Measurements from ENCODE around the gene PAQR5.

PAQR5 gene

GRCh38 chr15:69424001-69424400 is 125.3 kb downstream of the PAQR5 start:
- DNase-seq (ENCODE audit: extremely low read depth, low read depth), result no peak
- TF ChIP-seq CTCF (IDR thresholded peaks at IDR 0.05; ENCODE audit: low read depth, low read length, missing control alignments), result no peak
- H3K4me3 ChIP-seq (replicated peaks; ENCODE audit: low read depth, low read length), result no peak overlapping the region

- DNase-seq (ENCODE audit: extremely low read depth, low read depth), result no peak
- TF ChIP-seq CTCF (IDR thresholded peaks at IDR 0.05; ENCODE audit: low read depth, low read length, missing control alignments), result no peak
- H3K4me3 ChIP-seq (replicated peaks; ENCODE audit: low read depth, low read length), result no peak overlapping the region
Observed at GRCh38 chr15:69424748-69425413, 126.2 kb downstream of the PAQR5 start.

GRCh38 chr15:69433831-69434230 is 135.1 kb downstream of the PAQR5 start:
- no peak for TF ChIP-seq CTCF (IDR thresholded peaks at IDR 0.05; ENCODE audit: low read depth, low read length, missing control alignments)
- no peak for DNase-seq (ENCODE audit: extremely low read depth, low read depth)
- H3K4me3 ChIP-seq (replicated peaks; ENCODE audit: low read depth, low read length), result no peak overlapping the region

GRCh38 chr15:69434238-69434637 is 135.5 kb downstream of the PAQR5 start:
- TF ChIP-seq CTCF (IDR thresholded peaks at IDR 0.05; ENCODE audit: low read depth, low read length, missing control alignments), result no peak
- H3K4me3 ChIP-seq (replicated peaks; ENCODE audit: low read depth, low read length), result no peak overlapping the region
- no peak for DNase-seq (ENCODE audit: extremely low read depth, low read depth)

- H3K4me3 ChIP-seq (replicated peaks; ENCODE audit: low read depth, low read length), result no peak overlapping the region
- no peak for TF ChIP-seq CTCF (IDR thresholded peaks at IDR 0.05; ENCODE audit: low read depth, low read length, missing control alignments)
- DNase-seq (ENCODE audit: extremely low read depth, low read depth), result no peak
Observed at GRCh38 chr15:69434679-69435078, 136.0 kb downstream of the PAQR5 start.

GRCh38 chr15:69435985-69436384 is 137.3 kb downstream of the PAQR5 start:
- H3K4me3 ChIP-seq (replicated peaks; ENCODE audit: low read depth, low read length), result no peak overlapping the region
- no peak for TF ChIP-seq CTCF (IDR thresholded peaks at IDR 0.05; ENCODE audit: low read depth, low read length, missing control alignments)
- DNase-seq (ENCODE audit: extremely low read depth, low read depth), result no peak

- no peak for TF ChIP-seq CTCF (IDR thresholded peaks at IDR 0.05; ENCODE audit: low read depth, low read length, missing control alignments)
- no peak overlapping the region for H3K4me3 ChIP-seq (replicated peaks; ENCODE audit: low read depth, low read length)
- no peak for DNase-seq (ENCODE audit: extremely low read depth, low read depth)
Observed at GRCh38 chr15:69436951-69437350, 138.2 kb downstream of the PAQR5 start.

Measured in HFF-Myc (cell line).